Muscle layer of colon (tissue), 2 donors: ENCODE measurements around the gene DGKB.

Experiments
- H3K27ac ChIP-seq: one replicate; pipeline ENCODE4 v1.7.0; 2013; ENCODE audit warnings: low read depth, mild to moderate bottlenecking, low read length, moderate library complexity
- H3K27me3 ChIP-seq, 2 donors: one replicate each; pipeline ENCODE4 v1.7.0; 2013; ENCODE audit warnings: low read length in 2 of 2, mild to moderate bottlenecking in 2 of 2; ENCODE audit not compliant: insufficient read depth in 2 of 2, control insufficient read depth in 1 of 2
- H3K36me3 ChIP-seq: one replicate; pipeline ENCODE4 v1.7.0; 2013; ENCODE audit warnings: mild to moderate bottlenecking, low read length; ENCODE audit not compliant: insufficient read depth
- H3K4me1 ChIP-seq: one replicate; pipeline ENCODE4 v1.7.0; 2013; ENCODE audit warnings: mild to moderate bottlenecking, low read length; ENCODE audit not compliant: insufficient read depth
- H3K4me3 ChIP-seq, 2 donors: one replicate each; pipeline ENCODE4 v1.7.0; 2013; ENCODE audit warnings: low read length in 2 of 2, low read depth in 1 of 2, mild to moderate bottlenecking in 1 of 2, moderate library complexity in 1 of 2
- H3K9ac ChIP-seq: one replicate; pipeline ENCODE4 v1.7.0; 2013; ENCODE audit warnings: low read length
- H3K9me3 ChIP-seq: one replicate; pipeline ENCODE4 v1.7.0; 2013; ENCODE audit warnings: mild to moderate bottlenecking, low read length
- donor health status: abdominal sarcoma.
- donor health status: Adenocarcinoma of cecum.

DGKB gene

DNA sequence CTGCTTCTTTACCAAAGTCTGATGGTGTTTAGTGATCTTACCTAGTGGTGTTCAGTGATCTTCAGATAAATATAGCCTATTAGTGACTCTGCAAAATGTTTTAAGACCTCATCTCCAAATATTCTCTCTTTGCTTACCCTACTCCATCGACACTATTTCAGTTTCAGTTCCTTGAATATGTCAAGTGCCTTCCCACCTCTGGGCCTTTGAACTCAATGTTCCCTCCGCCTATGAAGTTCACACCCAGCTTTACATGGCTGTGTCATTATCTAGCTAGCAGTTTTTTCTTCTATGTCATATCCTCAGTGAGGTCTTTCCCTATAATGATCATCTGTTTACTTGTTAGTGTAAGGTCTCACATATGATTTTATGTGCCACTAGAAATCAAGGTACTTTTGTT is 322.6 kb downstream of the DGKB start:
- Histone ChIP-seq H3K9me3 (no peaks in the 10 kb centered on the region), H3K4me1 (no peaks in the 10 kb centered on the region), H3K27ac (no peak overlapping the region), H3K4me3 (no peak overlapping the region), H3K36me3 (no peaks in the 10 kb centered on the region), H3K9ac (no peak overlapping the region), H3K27me3 (no peaks in the 10 kb centered on the region)

DNA sequence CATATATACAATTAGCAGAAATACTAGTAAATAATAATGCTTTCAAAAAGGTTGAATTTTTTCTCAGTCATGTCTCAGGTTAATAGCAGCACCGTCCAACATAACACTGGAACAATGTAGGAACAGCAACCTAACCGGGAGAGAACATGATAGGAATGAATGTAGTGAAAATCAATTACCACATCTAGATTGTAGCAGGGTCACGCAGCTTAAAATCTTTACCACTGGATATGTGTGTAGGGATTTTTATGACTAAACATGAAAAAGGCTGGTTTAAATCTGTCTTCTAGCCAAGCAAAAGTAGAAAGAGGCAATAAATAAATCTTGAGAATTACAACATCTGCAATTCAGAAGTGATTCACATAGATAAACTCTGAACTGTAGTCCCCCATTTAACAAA is 326.0 kb downstream of the DGKB start:
- H3K27ac ChIP-seq = no peak overlapping the region
- H3K36me3 ChIP-seq = no peaks in the 10 kb centered on the region
- no peaks in the 10 kb centered on the region for H3K9me3 ChIP-seq

DNA sequence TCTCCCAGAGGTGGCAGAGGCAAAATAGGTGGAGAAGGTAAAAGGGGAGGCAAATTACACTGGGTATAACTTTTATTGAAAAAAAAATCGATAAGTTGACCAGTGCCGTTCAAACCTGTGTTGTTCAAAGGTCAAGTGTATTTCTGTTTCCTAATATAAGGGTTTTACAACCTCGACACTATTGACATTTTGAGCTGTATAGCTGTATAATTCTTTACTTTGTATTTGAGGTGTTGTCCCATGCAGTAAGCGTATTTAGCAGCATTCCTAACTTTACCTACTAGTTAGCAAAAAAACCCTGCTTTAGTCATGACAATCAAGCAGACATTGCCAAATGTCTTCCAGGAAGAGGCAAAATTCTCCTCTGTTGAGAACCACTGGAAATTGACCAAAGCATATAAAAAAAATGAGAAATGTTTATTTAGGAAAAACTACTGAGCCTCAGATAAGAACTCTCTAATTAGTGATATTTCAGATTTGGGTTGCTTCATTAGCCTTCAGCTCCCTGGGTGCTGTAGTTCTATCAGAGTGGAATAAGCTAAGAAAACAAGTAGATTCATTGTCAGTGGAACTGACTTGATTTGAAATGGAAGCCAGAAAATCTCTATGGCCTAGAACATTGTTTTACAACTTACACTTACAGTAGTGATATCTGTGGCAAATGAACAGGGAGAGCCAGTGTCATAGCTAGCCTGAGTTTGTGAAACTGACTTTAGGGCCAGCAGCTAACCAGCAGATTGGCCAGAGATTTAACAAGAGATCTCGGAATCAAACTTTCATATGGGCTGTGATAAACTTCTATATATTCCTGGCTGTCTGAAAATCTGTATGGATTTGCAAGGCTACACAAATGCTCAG is 331.6 kb downstream of the DGKB start:
- H3K36me3 ChIP-seq = no peaks in the 10 kb centered on the region
- no peak overlapping the region for H3K27ac ChIP-seq
- no peaks in the 10 kb centered on the region for H3K9me3 ChIP-seq
- no peak overlapping the region for H3K4me3 ChIP-seq
- H3K9ac ChIP-seq = no peak overlapping the region
- no peaks in the 10 kb centered on the region for H3K27me3 ChIP-seq
- H3K4me1 ChIP-seq = no peaks in the 10 kb centered on the region

More for the DNA sequence above, 326.0 kb downstream of the DGKB start:
- H3K4me1 ChIP-seq = no peaks in the 10 kb centered on the region
- no peak overlapping the region for H3K4me3 ChIP-seq
- H3K9ac ChIP-seq = no peak overlapping the region
- H3K27me3 ChIP-seq = no peaks in the 10 kb centered on the region

DNA sequence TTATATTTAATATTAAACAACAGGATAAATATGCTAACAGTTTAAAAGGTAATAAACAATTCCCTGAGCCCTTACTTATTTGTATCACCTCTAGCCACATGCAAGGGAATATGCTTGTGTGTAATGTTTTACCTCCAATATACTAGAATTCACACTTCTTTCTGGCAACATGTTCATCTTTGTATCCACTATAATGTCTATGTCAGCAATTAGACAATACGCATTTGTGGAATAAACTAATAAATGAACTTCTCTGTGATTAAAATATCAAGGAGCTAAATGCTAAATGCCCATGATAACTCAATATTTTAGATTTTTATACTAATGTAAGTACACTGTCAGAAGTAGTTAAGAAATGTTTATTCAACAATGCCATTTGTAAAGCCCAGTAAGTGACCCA is 350.5 kb downstream of the DGKB start:
- Histone ChIP-seq H3K9ac (no peak overlapping the region), H3K27me3 (no peaks in the 10 kb centered on the region), H3K9me3 (no peaks in the 10 kb centered on the region), H3K27ac (no peak overlapping the region), H3K4me1 (no peaks in the 10 kb centered on the region), H3K4me3 (no peak overlapping the region), H3K36me3 (no peaks in the 10 kb centered on the region)

DNA sequence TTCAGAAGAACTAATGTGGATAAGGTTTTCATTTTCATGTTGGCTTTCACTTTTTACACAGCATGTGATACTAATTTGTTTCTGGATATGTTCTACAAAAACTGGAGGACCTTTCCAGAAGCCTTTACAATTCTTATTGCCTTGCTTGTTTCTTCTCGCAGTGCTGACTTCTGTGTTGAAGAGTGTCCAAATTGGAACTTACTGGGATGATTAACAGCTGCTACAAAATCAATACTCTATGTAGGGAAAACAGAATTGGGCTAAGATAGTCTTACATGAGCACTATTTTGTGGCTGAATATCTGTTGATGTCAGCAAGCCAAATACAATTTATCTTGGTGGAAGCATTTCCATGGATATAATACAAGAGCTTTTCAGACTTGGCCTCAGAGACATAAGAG is 351.2 kb downstream of the DGKB start:
- Histone ChIP-seq H3K9ac (no peak overlapping the region), H3K27ac (no peak overlapping the region), H3K4me3 (no peak overlapping the region), H3K9me3 (no peaks in the 10 kb centered on the region), H3K27me3 (no peaks in the 10 kb centered on the region), H3K4me1 (no peaks in the 10 kb centered on the region), H3K36me3 (no peaks in the 10 kb centered on the region)

DNA sequence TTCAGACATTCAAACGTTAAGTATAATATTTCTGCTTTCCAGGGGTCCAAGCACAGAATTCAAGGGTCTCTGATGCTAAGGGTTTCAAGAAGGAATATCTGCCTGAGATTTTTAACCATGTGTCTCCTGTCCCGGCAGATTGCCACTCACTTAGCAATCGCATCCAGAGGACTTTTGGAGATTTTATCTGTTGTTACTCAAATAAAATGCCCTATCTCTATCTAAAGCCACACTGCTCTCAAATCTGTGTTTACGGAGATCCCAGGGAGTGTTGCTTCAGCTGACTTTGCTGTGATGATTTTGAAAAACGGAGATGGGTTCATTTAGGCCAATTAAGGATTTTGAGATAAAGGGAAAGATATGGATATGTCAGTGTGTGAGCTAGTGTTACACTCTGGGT is 359.9 kb downstream of the DGKB start:
- Histone ChIP-seq H3K9me3 (no peaks in the 10 kb centered on the region), H3K4me1 (no peaks in the 10 kb centered on the region), H3K4me3 (no peak overlapping the region)

DNA sequence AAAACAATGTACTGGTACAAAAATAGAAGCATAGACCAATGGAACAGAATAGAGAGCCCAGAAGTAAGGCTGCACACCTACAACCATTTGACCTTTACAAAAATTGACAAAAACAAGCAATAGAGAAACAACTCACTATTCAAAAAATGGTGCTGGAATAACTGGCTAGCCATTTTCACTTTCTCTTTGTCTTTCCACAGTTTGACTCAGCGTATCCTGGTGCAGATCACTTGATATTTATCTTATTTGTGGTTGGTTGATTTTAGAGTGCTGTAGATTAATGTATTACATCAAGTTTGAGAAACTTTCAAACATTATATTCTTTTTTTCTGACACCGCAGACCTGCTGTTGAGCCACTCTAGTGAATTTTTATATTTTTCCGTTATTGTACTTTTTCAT is 381.4 kb downstream of the DGKB start:
- Histone ChIP-seq H3K27me3 (no peaks in the 10 kb centered on the region), H3K4me3 (no peak overlapping the region), H3K9me3 (no peaks in the 10 kb centered on the region), H3K36me3 (no peaks in the 10 kb centered on the region), H3K4me1 (no peaks in the 10 kb centered on the region), H3K27ac (no peak overlapping the region), H3K9ac (no peak overlapping the region)

More for the DNA sequence above, 359.9 kb downstream of the DGKB start:
- H3K27me3 ChIP-seq = no peaks in the 10 kb centered on the region
- H3K9ac ChIP-seq = no peak overlapping the region
- no peak overlapping the region for H3K27ac ChIP-seq
- no peaks in the 10 kb centered on the region for H3K36me3 ChIP-seq

DNA sequence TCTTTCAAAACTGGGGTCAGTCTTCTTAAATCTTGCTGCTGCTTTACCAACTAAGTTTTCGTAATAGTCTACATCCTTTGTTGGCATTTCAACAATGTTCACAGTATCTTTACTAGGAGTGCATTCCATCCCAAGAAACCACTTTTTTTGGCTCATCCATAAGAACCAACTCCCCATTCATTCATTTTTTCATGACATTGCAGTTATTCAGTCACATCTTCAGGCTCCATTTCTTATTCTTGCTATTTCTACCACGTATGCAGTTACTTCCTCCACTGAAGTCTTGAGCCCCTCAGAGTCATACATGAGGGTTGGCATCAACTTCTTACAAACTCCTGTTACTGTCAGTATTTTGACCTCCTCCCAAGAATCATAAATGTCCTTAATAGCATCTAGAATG is 392.3 kb downstream of the DGKB start:
- H3K9me3 ChIP-seq = no peaks in the 10 kb centered on the region
- no peak overlapping the region for H3K4me3 ChIP-seq
- no peak overlapping the region for H3K27ac ChIP-seq
- no peaks in the 10 kb centered on the region for H3K27me3 ChIP-seq
- H3K4me1 ChIP-seq = no peaks in the 10 kb centered on the region
- H3K36me3 ChIP-seq = no peaks in the 10 kb centered on the region
- no peak overlapping the region for H3K9ac ChIP-seq

DNA sequence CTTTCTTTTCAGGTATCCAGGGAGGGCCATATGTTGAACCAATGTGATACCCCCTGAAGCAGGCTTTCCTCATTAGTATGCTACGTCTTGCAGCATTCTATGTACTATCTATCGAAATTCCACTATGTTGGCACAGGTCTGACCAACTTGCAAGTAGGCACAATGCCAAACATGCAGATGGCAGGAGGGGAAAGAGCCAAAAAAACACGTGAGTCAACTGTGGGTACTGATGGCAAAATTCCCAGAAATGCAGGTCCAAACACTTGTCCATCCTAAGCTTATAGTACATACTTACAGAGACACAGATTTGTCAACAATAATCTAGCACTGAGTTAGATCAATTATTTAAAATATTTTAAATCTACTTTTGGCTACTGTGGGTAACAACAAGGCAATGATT is 394.9 kb downstream of the DGKB start:
- Histone ChIP-seq H3K9ac (no peak overlapping the region), H3K4me1 (no peaks in the 10 kb centered on the region), H3K27me3 (no peaks in the 10 kb centered on the region), H3K36me3 (no peaks in the 10 kb centered on the region), H3K4me3 (no peak overlapping the region), H3K27ac (no peak overlapping the region), H3K9me3 (no peaks in the 10 kb centered on the region)

DNA sequence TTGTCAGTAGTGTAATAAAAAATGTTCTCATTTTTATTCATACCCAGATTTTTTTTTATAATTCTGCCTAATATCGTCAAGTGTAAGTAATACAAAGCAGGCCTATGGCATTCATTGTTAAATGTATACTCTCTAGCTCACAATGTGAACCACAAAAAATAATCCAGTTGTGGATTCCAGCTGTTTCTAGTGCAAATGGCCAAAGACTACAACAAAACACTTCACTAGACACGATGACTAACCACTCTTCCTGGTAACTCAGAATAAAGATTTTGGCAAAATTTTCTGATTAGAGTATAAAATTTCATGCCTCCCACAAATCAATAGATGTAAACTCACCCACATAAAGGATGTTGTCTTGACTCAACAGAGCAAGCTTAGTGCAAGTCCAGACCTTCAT is 396.6 kb downstream of the DGKB start:
- H3K9me3 ChIP-seq = no peaks in the 10 kb centered on the region
- no peak overlapping the region for H3K9ac ChIP-seq
- H3K27me3 ChIP-seq = no peaks in the 10 kb centered on the region
- H3K4me3 ChIP-seq = no peak overlapping the region
- H3K27ac ChIP-seq = no peak overlapping the region
- no peaks in the 10 kb centered on the region for H3K36me3 ChIP-seq
- no peaks in the 10 kb centered on the region for H3K4me1 ChIP-seq

DNA sequence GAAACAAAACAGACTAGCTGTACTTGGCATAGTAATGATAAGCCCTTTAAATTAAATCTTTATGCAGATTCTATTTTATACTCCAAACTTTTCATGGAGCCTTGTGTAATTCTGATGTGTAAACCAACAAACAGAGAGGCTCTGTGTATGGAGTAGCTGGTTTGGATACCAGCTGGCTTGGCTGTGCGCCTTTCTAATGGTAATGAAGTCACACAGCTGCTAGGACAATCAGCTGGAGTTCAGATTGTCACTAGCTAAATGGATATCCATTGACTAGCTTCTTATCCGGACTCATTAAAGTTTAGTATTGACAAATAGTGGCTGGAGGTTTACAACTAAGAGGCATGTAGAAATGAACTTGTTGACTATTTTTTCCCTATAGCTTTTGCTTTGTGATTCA is 398.4 kb downstream of the DGKB start:
- Histone ChIP-seq H3K9me3 (no peaks in the 10 kb centered on the region), H3K36me3 (no peaks in the 10 kb centered on the region), H3K27me3 (no peaks in the 10 kb centered on the region), H3K9ac (no peak overlapping the region), H3K4me1 (no peaks in the 10 kb centered on the region), H3K27ac (no peak overlapping the region), H3K4me3 (no peak overlapping the region)

DNA sequence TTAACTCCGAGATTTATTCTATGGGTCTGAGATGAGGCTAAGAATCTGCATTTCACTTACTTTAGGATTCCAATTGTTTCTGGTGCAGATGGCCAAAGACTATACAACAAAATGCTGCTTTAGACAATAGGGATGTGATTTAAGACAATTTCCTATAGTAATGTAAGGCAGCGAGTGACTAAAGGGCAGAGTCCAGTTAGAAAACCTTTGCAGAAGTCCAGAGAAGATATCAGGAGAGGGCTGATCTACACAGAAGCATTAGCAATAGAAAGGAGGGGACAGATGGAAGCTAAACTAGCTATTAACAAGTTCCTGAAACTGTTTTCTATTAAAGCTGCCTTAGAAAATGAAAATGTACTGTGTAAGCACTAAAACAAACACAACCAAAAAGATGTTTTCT is 398.9 kb downstream of the DGKB start:
- no peak overlapping the region for H3K4me3 ChIP-seq
- no peak overlapping the region for H3K9ac ChIP-seq
- H3K27ac ChIP-seq = no peak overlapping the region
- H3K9me3 ChIP-seq = no peaks in the 10 kb centered on the region
- no peaks in the 10 kb centered on the region for H3K4me1 ChIP-seq
- no peaks in the 10 kb centered on the region for H3K36me3 ChIP-seq
- H3K27me3 ChIP-seq = no peaks in the 10 kb centered on the region
